Caco-2 (cell line): ENCODE results near the gene LRRC72. TPM values are rescaled to one million over a fixed set of nuclear protein-coding genes. Genes with fewer than 3 reads are reported as not detected.
"Not testable (repeated sequence)": the region's sequence is repeated elsewhere in the genome, so short reads cannot be mapped to it uniquely, and the experiment has no call there.

ENCODE experiments used
- BruUV-seq: library from RNA; stranded (reverse); fragments of 400-500 nt; replicated peaks from 2 replicates; lab custom pipeline; 2021; lab: Mats Ljungman, UMichigan
- CTCF ChIA-PET: fragments of 300-600 bp; sonication (Branson Sonifier 250); formaldehyde crosslinking; loops from one replicate; lab custom pipeline; 2022; ENCODE audit warnings: antibody characterized with exemption; lab: Charles Lee
- POLR2A ChIA-PET: fragments of 300-600 bp; sonication (Branson Sonifier 250); formaldehyde crosslinking; loops from one replicate; lab custom pipeline; 2022; ENCODE audit warnings: antibody characterized with exemption; lab: Charles Lee
- DNase-seq, 2 experiments: peaks; one replicate each; pipeline versions ENCODE4 v3.0.0 to v3.0.0-alpha.2; 2020 to 2022
- H3K27me3 ChIP-seq: replicated peaks from 2 replicates; pipeline ENCODE4 v1.6.0; 2011; ENCODE audit warnings: low read length; ENCODE audit not compliant: control insufficient read depth, insufficient read depth
- H3K36me3 ChIP-seq: 2 replicates; pipeline ENCODE4 v1.5.1; 2011; ENCODE audit warnings: low read length; ENCODE audit not compliant: control insufficient read depth, insufficient read depth
- H3K4me1 ChIP-seq: fragments of 250-450 bp; sonication (Bioruptor Pico); 2 replicates; pipeline ENCODE4 v1.5.1; 2020; ENCODE audit warnings: mild to moderate bottlenecking
- H3K4me3 ChIP-seq: 2 replicates; pipeline ENCODE4 v1.5.1; 2011; ENCODE audit warnings: low read depth, mild to moderate bottlenecking, control low read depth, low read length
- H3K9me3 ChIP-seq: fragments of 250-450 bp; sonication (Bioruptor Pico); 2 replicates; pipeline ENCODE4 v1.5.1; 2020; ENCODE audit warnings: mild to moderate bottlenecking, moderate library complexity
- H3K27ac Mint-ChIP-seq: one replicate; pipeline ENCODE4 v1.8.0; 2022; ENCODE audit warnings: mixed read lengths; ENCODE audit not compliant: unreplicated experiment
- H3K27me3 Mint-ChIP-seq: one replicate; pipeline ENCODE4 v1.8.0; 2022; ENCODE audit warnings: mixed read lengths; ENCODE audit not compliant: insufficient read depth, unreplicated experiment
- H3K36me3 Mint-ChIP-seq: one replicate; pipeline ENCODE4 v1.8.0; 2022; ENCODE audit warnings: mild to moderate bottlenecking, mixed read lengths; ENCODE audit not compliant: insufficient read depth, unreplicated experiment
- H3K4me1 Mint-ChIP-seq: one replicate; pipeline ENCODE4 v1.8.0; 2022; ENCODE audit warnings: low read depth, mixed read lengths; ENCODE audit not compliant: unreplicated experiment
- H3K4me3 Mint-ChIP-seq: one replicate; pipeline ENCODE4 v1.8.0; 2022; ENCODE audit warnings: mild to moderate bottlenecking, moderate library complexity, mixed read lengths; ENCODE audit not compliant: unreplicated experiment
- H3K9me3 Mint-ChIP-seq: one replicate; pipeline ENCODE4 v1.8.0; 2022; ENCODE audit warnings: mixed read lengths; ENCODE audit not compliant: unreplicated experiment
- intact Hi-C: fragments of 100-400 bp; cut with micrococcal nuclease; formaldehyde crosslinking; loops from one replicate; pipeline ENCODE4 v1.10.0; 2022; ENCODE audit not compliant: unreplicated experiment
- total RNA-seq: library from RNA; stranded (reverse); gene quantifications from 2 replicates; pipeline ENCODE4 v1.2.3, GENCODE V29; 2022
- TF ChIP-seq, protein P1 (sequence below), 2 experiments: fragments of 200-600 bp in 1 of 2; IDR thresholded peaks; 1 replicate in 1 of 2; 2 replicates in 1 of 2; pipeline versions ENCODE4 v1.5.1 to v1.8.0; 2011 to 2022; ENCODE audit warnings: antibody characterized with exemption in 1 of 2, control low read depth in 1 of 2, inconsistent platforms in 1 of 2, low read depth in 1 of 2, low read length in 1 of 2, mild to moderate bottlenecking in 1 of 2, moderate library complexity in 1 of 2; ENCODE audit not compliant: insufficient read depth in 1 of 2, severe bottlenecking in 1 of 2, unreplicated experiment in 1 of 2

Gene LRRC72
- total RNA-seq, 1 experiment from 2014 or later: not detected

DNA sequence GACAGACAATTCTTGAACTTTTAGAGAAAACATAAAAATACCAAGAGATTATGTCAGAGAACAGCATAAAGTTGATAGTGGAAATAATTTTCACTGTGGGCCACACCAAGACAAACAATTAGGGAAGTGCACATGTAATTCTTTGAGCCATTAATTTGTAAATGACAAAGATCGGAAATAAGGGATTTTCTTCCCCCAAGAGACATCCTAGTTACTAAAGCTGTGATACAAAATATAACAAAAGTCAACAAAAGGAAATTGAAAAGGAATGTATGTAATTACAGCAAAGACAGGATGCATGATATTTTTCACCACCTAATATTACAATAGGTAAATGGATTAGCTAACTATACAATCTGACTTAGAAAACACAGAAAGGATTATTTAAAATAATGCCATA is 12.4 kb upstream of the LRRC72 start:
- Mint-ChIP-seq H3K36me3 (no peaks in the 10 kb centered on the region), H3K4me3 (no peak overlapping the region), H3K9me3 (no peaks in the 10 kb centered on the region), H3K27me3 (no peaks in the 10 kb centered on the region), H3K4me1 (no peaks in the 10 kb centered on the region), H3K27ac (no peak overlapping the region)
- H3K9me3 ChIP-seq: no peaks in the 10 kb centered on the region
- CTCF ChIA-PET: no interaction called here
- no TSS peak for BruUV-seq
- H3K4me3 ChIP-seq: no peak overlapping the region
- TF ChIP-seq, protein P1, sequence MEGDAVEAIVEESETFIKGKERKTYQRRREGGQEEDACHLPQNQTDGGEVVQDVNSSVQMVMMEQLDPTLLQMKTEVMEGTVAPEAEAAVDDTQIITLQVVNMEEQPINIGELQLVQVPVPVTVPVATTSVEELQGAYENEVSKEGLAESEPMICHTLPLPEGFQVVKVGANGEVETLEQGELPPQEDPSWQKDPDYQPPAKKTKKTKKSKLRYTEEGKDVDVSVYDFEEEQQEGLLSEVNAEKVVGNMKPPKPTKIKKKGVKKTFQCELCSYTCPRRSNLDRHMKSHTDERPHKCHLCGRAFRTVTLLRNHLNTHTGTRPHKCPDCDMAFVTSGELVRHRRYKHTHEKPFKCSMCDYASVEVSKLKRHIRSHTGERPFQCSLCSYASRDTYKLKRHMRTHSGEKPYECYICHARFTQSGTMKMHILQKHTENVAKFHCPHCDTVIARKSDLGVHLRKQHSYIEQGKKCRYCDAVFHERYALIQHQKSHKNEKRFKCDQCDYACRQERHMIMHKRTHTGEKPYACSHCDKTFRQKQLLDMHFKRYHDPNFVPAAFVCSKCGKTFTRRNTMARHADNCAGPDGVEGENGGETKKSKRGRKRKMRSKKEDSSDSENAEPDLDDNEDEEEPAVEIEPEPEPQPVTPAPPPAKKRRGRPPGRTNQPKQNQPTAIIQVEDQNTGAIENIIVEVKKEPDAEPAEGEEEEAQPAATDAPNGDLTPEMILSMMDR (IDR thresholded peaks at IDR 0.05; ENCODE audit: insufficient read depth in 1 of 2, low read depth in 1 of 2, low read length in 1 of 2, severe bottlenecking in 1 of 2, unreplicated experiment in 1 of 2): no peak
- POLR2A ChIA-PET: no interaction called here
- intact Hi-C loops: no loop called here
- DNase-seq: no peak
- no peaks in the 10 kb centered on the region for H3K27me3 ChIP-seq
- no peaks in the 10 kb centered on the region for H3K36me3 ChIP-seq
- H3K4me1 ChIP-seq: no peaks in the 10 kb centered on the region; the same call in 1 of the 2 replicates

DNA sequence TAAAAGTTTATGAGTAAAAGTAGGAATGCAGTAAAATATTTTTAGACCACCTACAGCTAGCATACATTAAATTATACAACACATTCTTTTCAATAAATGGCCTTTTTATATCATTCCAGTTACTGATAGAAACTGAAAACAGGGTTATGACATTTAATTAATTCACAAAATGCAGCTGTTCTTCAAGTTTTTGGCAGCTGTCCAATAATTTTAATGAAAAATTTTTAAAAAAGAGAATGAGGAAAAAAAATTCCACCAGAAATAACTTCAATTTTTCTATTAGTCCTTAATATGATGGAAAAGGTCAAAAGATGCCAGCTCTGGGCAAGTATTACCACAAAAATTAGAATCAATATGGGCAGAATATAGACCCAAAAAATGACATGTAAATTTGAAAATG is 11.9 kb upstream of the LRRC72 start:
- H3K27ac Mint-ChIP-seq: no peak overlapping the region
- H3K4me1 Mint-ChIP-seq: no peaks in the 10 kb centered on the region
- H3K27me3 Mint-ChIP-seq: no peaks in the 10 kb centered on the region
- ChIA-PET CTCF (no interaction called here), POLR2A (no interaction called here)
- H3K4me3 ChIP-seq: no peak overlapping the region
- H3K4me1 ChIP-seq: no peaks in the 10 kb centered on the region; the same call in 1 of the 2 replicates
- H3K9me3 Mint-ChIP-seq: no peaks in the 10 kb centered on the region
- H3K36me3 Mint-ChIP-seq: no peaks in the 10 kb centered on the region
- no peaks in the 10 kb centered on the region for H3K27me3 ChIP-seq
- no TSS peak for BruUV-seq
- intact Hi-C loops: no loop called here
- no peaks in the 10 kb centered on the region for H3K9me3 ChIP-seq
- DNase-seq: no peak
- TF ChIP-seq, protein P1 (IDR thresholded peaks at IDR 0.05; ENCODE audit: insufficient read depth in 1 of 2, low read depth in 1 of 2, low read length in 1 of 2, severe bottlenecking in 1 of 2, unreplicated experiment in 1 of 2): no peak
- no peaks in the 10 kb centered on the region for H3K36me3 ChIP-seq
- no peak overlapping the region for H3K4me3 Mint-ChIP-seq

DNA sequence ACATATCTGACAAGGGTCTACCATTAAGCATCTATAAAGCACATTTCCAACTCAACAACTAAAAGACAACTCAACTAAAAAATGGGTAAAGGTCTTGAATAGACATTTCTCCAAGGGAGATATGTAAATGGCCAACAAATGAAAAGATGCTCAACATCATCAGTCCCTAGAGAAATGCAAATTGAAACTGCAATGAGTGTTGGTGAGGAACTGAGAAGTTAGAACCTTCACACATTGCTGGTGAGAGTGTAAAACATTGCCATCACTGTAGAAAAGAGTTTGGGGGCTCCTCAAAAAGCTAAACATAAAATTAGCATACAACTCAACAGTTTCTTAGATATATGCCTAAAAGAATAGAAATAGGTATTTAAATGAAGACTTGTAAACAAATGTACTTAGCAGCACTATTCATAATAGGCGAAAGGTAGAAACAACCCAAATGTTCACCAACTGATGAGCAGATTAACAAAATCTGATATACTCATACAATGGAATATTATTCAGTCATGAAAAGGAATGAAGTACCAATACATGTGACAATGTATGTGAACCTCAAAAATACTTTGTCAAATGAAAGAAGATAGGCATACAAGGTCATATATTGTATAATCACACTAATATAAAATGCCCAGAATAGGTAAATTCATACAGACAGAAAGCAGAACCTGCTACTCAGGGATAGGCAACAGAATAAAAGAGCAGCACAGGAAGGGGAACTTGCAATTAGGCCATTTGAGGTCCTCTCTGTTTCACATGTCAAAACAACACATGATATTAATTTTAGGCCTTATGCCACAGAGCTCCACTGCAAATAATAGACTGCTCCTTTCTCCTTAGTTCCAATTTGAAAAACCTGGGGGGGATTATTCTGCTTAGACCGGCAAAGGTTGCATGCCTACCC is 10.6 kb upstream of the LRRC72 start:
- POLR2A ChIA-PET: no interaction called here
- Histone ChIP-seq H3K27me3 (no peaks in the 10 kb centered on the region), H3K4me3 (no peak overlapping the region), H3K36me3 (no peaks in the 10 kb centered on the region), H3K9me3 (no peaks in the 10 kb centered on the region), H3K4me1 (no peaks in the 10 kb centered on the region; the same call in 1 of the 2 replicates)
- no peaks in the 10 kb centered on the region for H3K4me1 Mint-ChIP-seq
- intact Hi-C loops: no loop called here
- H3K4me3 Mint-ChIP-seq: no peak overlapping the region
- no peak for DNase-seq
- no peaks in the 10 kb centered on the region for H3K36me3 Mint-ChIP-seq
- no peaks in the 10 kb centered on the region for H3K27me3 Mint-ChIP-seq
- TF ChIP-seq, protein P1 (IDR thresholded peaks at IDR 0.05; ENCODE audit: insufficient read depth in 1 of 2, low read depth in 1 of 2, low read length in 1 of 2, severe bottlenecking in 1 of 2, unreplicated experiment in 1 of 2): no peak
- BruUV-seq: no TSS peak
- H3K27ac Mint-ChIP-seq: no peak overlapping the region
- no peaks in the 10 kb centered on the region for H3K9me3 Mint-ChIP-seq
- CTCF ChIA-PET: no interaction called here

DNA sequence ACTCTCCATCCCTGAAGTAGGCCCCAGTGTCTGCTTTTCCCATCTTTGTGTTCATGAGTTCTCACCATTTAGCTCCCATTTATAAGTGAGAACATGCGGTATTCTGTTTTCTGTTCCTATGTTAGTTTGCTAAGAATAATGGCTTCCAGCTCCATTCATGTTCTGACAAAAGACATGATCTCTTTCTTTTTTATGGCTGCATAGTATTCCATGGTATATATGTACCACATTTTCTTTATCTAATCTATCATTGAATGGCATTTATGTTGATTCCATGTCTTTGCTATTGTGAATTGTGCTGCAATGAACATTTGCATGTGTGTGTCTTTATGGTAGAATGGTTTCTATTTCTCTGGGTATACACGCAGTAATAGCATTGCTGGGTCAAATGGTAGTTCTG is 6.6 kb upstream of the LRRC72 start:
- POLR2A ChIA-PET, H3K4me3 ChIP-seq, H3K27me3 Mint-ChIP-seq, H3K36me3 Mint-ChIP-seq, H3K4me1 Mint-ChIP-seq, CTCF ChIA-PET, H3K4me1 ChIP-seq, H3K27ac Mint-ChIP-seq, H3K9me3 ChIP-seq, H3K36me3 ChIP-seq, H3K4me3 Mint-ChIP-seq, DNase-seq, H3K9me3 Mint-ChIP-seq, intact Hi-C loops, BruUV-seq, H3K27me3 ChIP-seq: not testable (repeated sequence)
